Measurements from ENCODE around the gene ENG.

Gene ENG

GRCh38 chr9:127856094-127856728 lies 1.8 kb upstream of the ENG start:
- ChIA-PET POLR2A (ENCODE audit: low non-redundant PET) (no interaction called here), CTCF (interaction anchor here (0.7 to 3.2 kb wide), 2 partner anchors 14 to 270 kb away, joined by 3 to 24 read pairs; no protein-coding TSS in a partner anchor)
- DNase-seq (ENCODE audit: low spot score): no peak
- H3K27ac ChIP-seq: peak overlapping the region; percentile 71
- no peak for TF ChIP-seq CTCF (conservative IDR thresholded peaks at IDR 0.05; ENCODE audit: low read depth)

DNA sequence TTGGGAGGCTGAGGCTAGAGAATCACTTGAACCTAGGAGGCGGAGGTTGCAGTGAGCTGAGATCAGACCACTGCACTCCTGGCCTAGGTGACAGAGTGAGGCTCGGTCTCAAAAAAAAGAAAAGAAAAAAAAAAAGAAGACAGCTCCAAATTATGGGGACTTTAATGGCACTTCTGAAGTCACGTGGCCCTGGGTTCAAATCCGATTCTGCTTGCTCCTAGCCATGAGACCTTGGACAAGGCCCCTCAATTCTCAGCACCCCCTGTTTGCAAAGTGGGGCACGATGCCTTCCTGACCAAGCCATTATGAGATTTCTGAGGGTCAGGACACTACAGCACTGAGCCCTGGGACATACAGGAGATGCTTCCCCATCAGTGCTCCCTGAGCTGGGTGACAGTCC lies 1.1 kb upstream of the ENG start:
- ChIA-PET POLR2A (ENCODE audit: low non-redundant PET) (interaction anchor here (0.6 kb wide), 1 partner anchor 408 kb away, joined by 3 read pairs; no protein-coding TSS in a partner anchor), CTCF (interaction anchor here (0.7 to 3.2 kb wide), 2 partner anchors 14 to 270 kb away, joined by 3 to 24 read pairs; no protein-coding TSS in a partner anchor)
- peak overlapping the region; percentile 71 for H3K27ac ChIP-seq
- no peak for DNase-seq (ENCODE audit: low spot score)
- TF ChIP-seq CTCF (conservative IDR thresholded peaks at IDR 0.05; ENCODE audit: low read depth): no peak

- CTCF ChIA-PET: interaction anchor here (0.5 to 3.2 kb wide), 4 partner anchors 9 to 223 kb away, joined by 3 to 24 read pairs (median 4); no protein-coding TSS in a partner anchor
- POLR2A ChIA-PET (ENCODE audit: low non-redundant PET): interaction anchor here (0.6 kb wide), 1 partner anchor 407 kb away, joined by 3 read pairs; no protein-coding TSS in a partner anchor
- peak overlapping the region; percentile 71 for H3K27ac ChIP-seq
- no peak for DNase-seq (ENCODE audit: low spot score)
- no peak for TF ChIP-seq CTCF (conservative IDR thresholded peaks at IDR 0.05; ENCODE audit: low read depth)
Observed at GRCh38 chr9:127854960-127855359, 502 bp upstream of the ENG start.

- POLR2A ChIA-PET (ENCODE audit: low non-redundant PET): interaction anchor here (0.5 to 0.6 kb wide), 2 partner anchors 20 to 35 kb away, joined by 3 to 11 read pairs; no protein-coding TSS in a partner anchor
Observed at GRCh38 chr9:127853312-127854183, 910 bp downstream of the ENG start.

GRCh38 chr9:127852829-127853228 lies 1.6 kb downstream of the ENG start:
- POLR2A ChIA-PET (ENCODE audit: low non-redundant PET): interaction anchor here (0.6 kb wide), 1 partner anchor 34 kb away, joined by 3 read pairs; no protein-coding TSS in a partner anchor
- DNase-seq (ENCODE audit: low spot score): no peak
- TF ChIP-seq CTCF (conservative IDR thresholded peaks at IDR 0.05; ENCODE audit: low read depth): no peak
- CTCF ChIA-PET: interaction anchor here (0.6 to 3.2 kb wide), 2 partner anchors 15 to 17 kb away, joined by 4 to 24 read pairs; no protein-coding TSS in a partner anchor
- H3K27ac ChIP-seq: peak overlapping the region; percentile 71

More at GRCh38 chr9:127853312-127854183, 910 bp downstream of the ENG start:
- no peak for TF ChIP-seq CTCF (conservative IDR thresholded peaks at IDR 0.05; ENCODE audit: low read depth)
- H3K27ac ChIP-seq: peak overlapping the region; percentile 71
- peak; percentile 52 for DNase-seq (ENCODE audit: low spot score)
- CTCF ChIA-PET: interaction anchor here (0.6 to 3.2 kb wide), 2 partner anchors 14 to 16 kb away, joined by 4 to 24 read pairs; no protein-coding TSS in a partner anchor

DNA sequence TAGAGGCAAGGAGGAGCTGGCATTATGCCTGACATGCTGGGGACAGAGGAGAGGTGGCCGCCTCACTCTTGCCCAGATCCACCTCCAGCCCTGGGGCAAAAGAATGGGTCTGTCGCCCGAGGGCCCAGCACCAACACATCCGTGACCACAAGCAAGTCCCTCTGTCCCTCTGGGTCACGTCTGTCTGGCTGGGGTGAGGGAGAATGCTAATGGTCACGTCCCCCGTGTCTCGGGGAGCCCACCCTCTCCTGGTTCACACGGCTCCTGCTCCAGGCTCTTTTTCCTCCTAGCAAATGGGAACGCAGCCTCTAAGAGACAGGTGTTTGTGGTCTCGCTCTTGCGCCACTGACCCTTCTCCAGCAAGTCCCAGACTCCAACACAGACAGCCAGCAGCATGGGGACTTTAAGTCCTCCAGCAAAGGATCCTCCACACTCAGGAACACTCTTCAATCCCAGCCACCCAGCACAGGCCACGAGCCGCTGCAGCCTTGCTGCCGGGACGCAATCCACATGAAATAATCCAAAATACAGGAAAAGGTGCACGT lies 4.1 kb downstream of the ENG start:
- no peak for TF ChIP-seq CTCF (conservative IDR thresholded peaks at IDR 0.05; ENCODE audit: low read depth)
- POLR2A ChIA-PET (ENCODE audit: low non-redundant PET): no interaction called here
- DNase-seq (ENCODE audit: low spot score): no peak
- H3K27ac ChIP-seq: no peak overlapping the region
- CTCF ChIA-PET: no interaction called here
